ENCODE data around the gene BANP. TPM values are rescaled to one million over a fixed set of nuclear protein-coding genes. Genes with fewer than 3 reads are reported as not detected.
"Not testable (repeated sequence)": the region's sequence is repeated elsewhere in the genome, so short reads cannot be mapped to it uniquely, and the experiment has no call there.

The BANP gene
- polyA plus RNA-seq, 4 donors = 22.8 to 34.0 (median 26.1) TPM

- not testable (repeated sequence) for DNase-seq (ENCODE audit: low read depth in 4 of 4, low spot score in 3 of 4)
These were observed 141.7 kb downstream of the BANP start for GRCh38 chr16:88092791-88093555.

- not testable (repeated sequence) for DNase-seq (ENCODE audit: low read depth in 4 of 4, low spot score in 3 of 4)
These were observed 142.5 kb downstream of the BANP start for GRCh38 chr16:88093556-88094252.

- not testable (repeated sequence) for DNase-seq (ENCODE audit: low read depth in 4 of 4, low spot score in 3 of 4)
These were observed 143.0 kb downstream of the BANP start for GRCh38 chr16:88094253-88094575.

GRCh38 chr16:88094900-88095299 is 143.7 kb downstream of the BANP start:
- not testable (repeated sequence) for DNase-seq (ENCODE audit: low read depth in 4 of 4, low spot score in 3 of 4)

GRCh38 chr16:88096659-88097058 is 145.4 kb downstream of the BANP start:
- DNase-seq (ENCODE audit: low read depth in 4 of 4, low spot score in 3 of 4) = not testable (repeated sequence)

GRCh38 chr16:88098731-88099562 is 147.7 kb downstream of the BANP start:
- not testable (repeated sequence) for DNase-seq (ENCODE audit: low read depth in 4 of 4, low spot score in 3 of 4)

- DNase-seq (ENCODE audit: low read depth in 4 of 4, low spot score in 3 of 4) = no peak
These were observed 148.3 kb downstream of the BANP start for GRCh38 chr16:88099563-88099890.

GRCh38 chr16:88099956-88100355 is 148.7 kb downstream of the BANP start:
- not testable (repeated sequence) for DNase-seq (ENCODE audit: low read depth in 4 of 4, low spot score in 3 of 4)

- not testable (repeated sequence) for DNase-seq (ENCODE audit: low read depth in 4 of 4, low spot score in 3 of 4)
These were observed 149.8 kb downstream of the BANP start for GRCh38 chr16:88100801-88101622.

GRCh38 chr16:88101623-88102105 is 150.4 kb downstream of the BANP start:
- DNase-seq (ENCODE audit: low read depth in 4 of 4, low spot score in 3 of 4) = not testable (repeated sequence)

GRCh38 chr16:88102597-88102996 is 151.4 kb downstream of the BANP start:
- DNase-seq (ENCODE audit: low read depth in 4 of 4, low spot score in 3 of 4) = no peak

GRCh38 chr16:88103011-88103410 is 151.8 kb downstream of the BANP start:
- DNase-seq (ENCODE audit: low read depth in 4 of 4, low spot score in 3 of 4) = no peak

- no peak for DNase-seq (ENCODE audit: low read depth in 4 of 4, low spot score in 3 of 4)
These were observed 152.5 kb downstream of the BANP start for GRCh38 chr16:88103581-88104188.

- DNase-seq (ENCODE audit: low read depth in 4 of 4, low spot score in 3 of 4) = not testable (repeated sequence)
These were observed 153.1 kb downstream of the BANP start for GRCh38 chr16:88104363-88104762.

- DNase-seq (ENCODE audit: low read depth in 4 of 4, low spot score in 3 of 4) = not testable (repeated sequence)
These were observed 154.4 kb downstream of the BANP start for GRCh38 chr16:88105574-88106140.

- DNase-seq (ENCODE audit: low read depth in 4 of 4, low spot score in 3 of 4) = not testable (repeated sequence)
These were observed 155.3 kb downstream of the BANP start for GRCh38 chr16:88106566-88106965.

GRCh38 chr16:88108762-88109161 is 157.5 kb downstream of the BANP start:
- no peak for DNase-seq (ENCODE audit: low read depth in 4 of 4, low spot score in 3 of 4)

GRCh38 chr16:88109726-88110621 is 158.7 kb downstream of the BANP start:
- not testable (repeated sequence) for DNase-seq (ENCODE audit: low read depth in 4 of 4, low spot score in 3 of 4)
